SK-N-SH (cell line): ENCODE results near the gene TNPO2. TPM values are rescaled to one million over a fixed set of nuclear protein-coding genes. Genes with fewer than 3 reads are reported as not detected.
A peak's percentile ranks its signal among the peaks of the same experiment; 100 is the strongest.

Source experiments
- CTCF ChIA-PET: fragments of 300-600, 350-600 bp; formaldehyde crosslinking; extraction: SDS; loops from one replicate; lab custom pipeline; 2021; lab: Yijun Ruan, JAX
- POLR2A ChIA-PET: fragments of 350-600 bp; sonication (Branson Sonifier 250); formaldehyde crosslinking; extraction: SDS; loops from one replicate; lab custom pipeline; 2020; ENCODE audit warnings: antibody characterized with exemption, inconsistent platforms; lab: Yijun Ruan, JAX
- DNase-seq: peaks from one replicate; pipeline ENCODE4 v3.0.0; 2012
- H2AFZ ChIP-seq: fragments of 200-600 bp; sonication (generic); 2 replicates; pipeline ENCODE4 v1.8.1; 2016; ENCODE audit warnings: antibody characterized with exemption, mild to moderate bottlenecking, low read depth
- H3F3A ChIP-seq: fragments of 200-600 bp; sonication (generic); replicated peaks from 2 replicates; pipeline ENCODE3; 2016; ENCODE audit warnings: antibody characterized with exemption, mild to moderate bottlenecking; ENCODE audit not compliant: insufficient read depth
- H3K27ac ChIP-seq, 2 experiments: fragments of 200-500 bp in 1 of 2; fragments of 200-600 bp in 1 of 2; sonication (Bioruptor generic) in 1 of 2; sonication (generic), shearing (Covaris generic) in 1 of 2; 2 replicates each; pipeline versions ENCODE4 v1.5.1 to v1.6.1; 2014 to 2016; ENCODE audit warnings: low read depth in 2 of 2, inconsistent platforms in 1 of 2, low read length in 1 of 2, mild to moderate bottlenecking in 1 of 2, mixed read lengths in 1 of 2
- H3K27me3 ChIP-seq: fragments of 200-600 bp; sonication (generic), shearing (Covaris generic); 2 replicates; pipeline ENCODE4 v1.6.1; 2016; ENCODE audit warnings: mixed run types; ENCODE audit not compliant: insufficient read depth
- H3K36me3 ChIP-seq, 2 experiments: fragments of 200-500 bp in 1 of 2; fragments of 200-600 bp in 1 of 2; sonication (Bioruptor generic) in 1 of 2; sonication (generic) in 1 of 2; replicated peaks in 1 of 2; 2 replicates each; pipeline versions ENCODE3 to v1.5.1; 2014 to 2016; ENCODE audit warnings: low read length in 1 of 2, mild to moderate bottlenecking in 1 of 2; ENCODE audit not compliant: insufficient read depth in 2 of 2, control insufficient read depth in 1 of 2
- H3K4me1 ChIP-seq, 2 experiments: fragments of 200-500 bp in 1 of 2; fragments of 200-600 bp in 1 of 2; sonication (Bioruptor generic) in 1 of 2; sonication (generic), shearing (Covaris generic) in 1 of 2; 2 replicates each; pipeline versions ENCODE4 v1.5.1 to v1.6.1; 2014 to 2016; ENCODE audit warnings: low read depth in 1 of 2, low read length in 1 of 2, mixed run types in 1 of 2; ENCODE audit not compliant: insufficient read depth in 2 of 2, control insufficient read depth in 1 of 2
- H3K4me2 ChIP-seq: fragments of 200-600 bp; sonication (generic), shearing (Covaris generic); 2 replicates; pipeline ENCODE4 v1.6.1; 2017; ENCODE audit warnings: mixed run types
- H3K4me3 ChIP-seq, 2 experiments: fragments of 200-500 bp in 1 of 2; fragments of 200-600 bp in 1 of 2; sonication (Bioruptor generic) in 1 of 2; sonication (generic), shearing (Covaris generic) in 1 of 2; 2 replicates each; pipeline versions ENCODE4 v1.5.1 to v1.8.1; 2014 to 2016; ENCODE audit warnings: low read depth in 2 of 2, inconsistent platforms in 1 of 2, low read length in 1 of 2, mild to moderate bottlenecking in 1 of 2, mixed read lengths in 1 of 2, moderate library complexity in 1 of 2
- H3K79me2 ChIP-seq: fragments of 200-600 bp; sonication (generic); 2 replicates; pipeline ENCODE4 v1.8.1; 2017; ENCODE audit warnings: mild to moderate bottlenecking; ENCODE audit not compliant: insufficient read depth
- H3K9ac ChIP-seq: fragments of 200-600 bp; sonication (generic); 2 replicates; pipeline ENCODE4 v1.6.1; 2017; ENCODE audit warnings: mixed run types
- H3K9me2 ChIP-seq: fragments of 200-600 bp; sonication (generic); 2 replicates; pipeline ENCODE4 v1.6.1; 2017; ENCODE audit warnings: mixed run types
- H3K9me3 ChIP-seq: fragments of 200-600 bp; sonication (generic); 2 replicates; pipeline ENCODE4 v1.6.1; 2017; ENCODE audit warnings: mixed run types, mild to moderate bottlenecking, moderate library complexity
- H4K20me1 ChIP-seq: fragments of 200-600 bp; sonication (generic); 2 replicates; pipeline ENCODE4 v1.6.1; 2017; ENCODE audit warnings: mild to moderate bottlenecking, mixed run types; ENCODE audit not compliant: insufficient read depth
- FOSL2 ChIP-seq: IDR thresholded peaks from 2 replicates; pipeline ENCODE4 v1.4.0; 2012; ENCODE audit warnings: low read depth, mild to moderate bottlenecking, moderate library complexity, borderline replicate concordance
- FOXJ3 ChIP-seq: sonication (generic); formaldehyde crosslinking; IDR thresholded peaks from 2 replicates; pipeline ENCODE4 v1.5.1; 2020; ENCODE audit warnings: mild to moderate bottlenecking, missing genetic modification reagents
- FOXM1 ChIP-seq: IDR thresholded peaks from 2 replicates; pipeline ENCODE4 v1.4.0; 2012; ENCODE audit warnings: low read depth, mild to moderate bottlenecking
- MXI1 ChIP-seq: IDR thresholded peaks from 2 replicates; pipeline ENCODE4 v1.6.1; 2012; ENCODE audit warnings: mild to moderate bottlenecking, low read depth, low read length, improper control_type of control experiment
- RAD21 ChIP-seq: IDR thresholded peaks from 2 replicates; pipeline ENCODE4 v1.6.1; 2012; ENCODE audit warnings: mild to moderate bottlenecking, low read length
- RCOR1 ChIP-seq: fragments of 150-350 bp; IDR thresholded peaks from 2 replicates; pipeline ENCODE4 v1.6.1; 2017; ENCODE audit warnings: antibody characterized with exemption, low read length
- TCF12 ChIP-seq: IDR thresholded peaks from 2 replicates; pipeline ENCODE4 v1.4.0; 2012
- TEAD4 ChIP-seq: IDR thresholded peaks from 2 replicates; pipeline ENCODE4 v1.4.0; 2012; ENCODE audit warnings: mild to moderate bottlenecking, borderline replicate concordance; ENCODE audit not compliant: insufficient read depth
- YY1 ChIP-seq: IDR thresholded peaks from 2 replicates; pipeline ENCODE4 v1.4.0; 2012; ENCODE audit warnings: low read depth, mild to moderate bottlenecking
- WGBS: methylation state at CpG from one replicate; pipeline ENCODE4 v1.1.6; 2017; ENCODE audit warnings: low lambda C conversion rate; 5-methylcytosine and 5-hydroxymethylcytosine counted together
- polyA plus RNA-seq, 3 experiments: library from polyadenylated mRNA; depleted of rRNA; stranded (reverse); fragments of >200 nt; gene quantifications; 2 replicates each; pipeline ENCODE4 v1.2.3, GENCODE V29; 2012
- TF ChIP-seq, protein P1 (sequence below): IDR thresholded peaks from 2 replicates; pipeline ENCODE4 v1.4.0; 2012; ENCODE audit warnings: low read depth
- TF ChIP-seq, protein P2 (sequence below): IDR thresholded peaks from 2 replicates; pipeline ENCODE4 v1.4.0; 2012; ENCODE audit warnings: low read depth, borderline replicate concordance

TNPO2 gene
- polyA plus RNA-seq, 1 of the 3 experiments (the other 2 are of a cell fraction), result 82.4 TPM

DNA sequence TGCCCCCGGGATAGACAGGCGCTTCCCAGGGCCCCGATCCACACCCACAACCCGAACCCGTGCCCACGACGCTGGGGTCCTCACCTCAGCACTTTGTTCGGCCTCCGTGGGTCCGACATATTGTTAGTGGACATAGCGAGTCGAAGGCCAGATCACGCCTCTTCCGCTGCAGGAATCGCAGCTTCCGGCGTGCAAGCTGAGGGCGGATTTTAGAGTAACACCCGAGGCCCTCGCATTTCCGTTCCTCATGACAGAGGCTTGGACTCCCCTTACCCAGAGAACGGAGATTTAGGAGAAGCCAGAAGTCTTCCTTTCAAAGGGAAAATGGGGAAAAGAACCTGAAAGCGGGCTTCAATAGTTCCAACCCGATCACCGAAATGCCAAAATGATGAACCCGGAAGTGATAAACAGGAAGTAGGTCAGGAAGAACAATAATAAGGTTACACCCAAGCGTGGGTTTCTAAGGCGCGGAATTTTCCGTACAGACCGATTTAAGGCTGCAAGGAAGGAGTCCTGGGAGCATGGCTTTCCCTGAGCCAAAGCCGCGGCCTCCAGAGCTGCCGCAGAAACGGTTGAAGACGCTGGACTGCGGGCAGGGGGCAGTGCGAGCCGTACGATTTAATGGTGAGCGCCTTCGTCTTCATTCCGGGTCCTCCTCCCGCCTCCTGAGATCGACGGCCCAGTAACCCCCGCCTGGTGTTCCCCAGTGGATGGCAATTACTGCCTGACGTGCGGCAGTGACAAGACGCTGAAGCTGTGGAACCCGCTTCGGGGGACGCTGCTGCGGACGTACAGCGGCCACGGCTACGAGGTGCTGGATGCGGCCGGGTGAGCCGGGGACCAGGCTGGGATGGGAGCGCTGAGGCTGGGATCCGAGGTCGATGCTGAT lies 54.2 kb downstream of the TNPO2 start (continued):
- TF ChIP-seq FOXJ3 (CRISPR knock-in tag) (peak; percentile 14; the same call in 1 of the 2 replicates), FOXM1 (no peak)
- TF ChIP-seq, protein P1, sequence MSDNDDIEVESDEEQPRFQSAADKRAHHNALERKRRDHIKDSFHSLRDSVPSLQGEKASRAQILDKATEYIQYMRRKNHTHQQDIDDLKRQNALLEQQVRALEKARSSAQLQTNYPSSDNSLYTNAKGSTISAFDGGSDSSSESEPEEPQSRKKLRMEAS, result peak; percentile 74

DNA sequence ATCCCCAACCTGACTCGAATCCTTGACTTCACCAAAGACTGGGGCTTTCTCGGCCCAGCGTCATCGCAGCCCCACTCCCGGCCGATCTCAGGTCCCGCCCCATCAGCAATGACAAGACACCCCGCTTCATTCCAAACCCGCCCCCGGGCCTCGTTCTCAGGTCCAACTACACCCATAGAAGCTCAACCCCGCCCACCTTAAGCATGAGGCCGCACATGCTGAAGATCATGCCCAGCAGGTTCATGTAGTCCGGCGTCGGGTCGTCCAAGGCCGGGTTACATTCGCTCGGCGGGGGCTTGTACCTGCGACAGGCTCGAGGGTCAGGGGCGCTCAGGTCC lies 54.8 kb downstream of the TNPO2 start:
- Histone ChIP-seq H3K4me1 (peaks cover 5 to 35% of the 10 kb centered on the region in 2 experiments; a peak in 2 of 4 replicates), H3F3A (peaks cover 28% of the 10 kb centered on the region), H3K9me3 (no peaks in the 10 kb centered on the region), H3K4me3 (peak overlapping the region; percentile 80 to 85), H4K20me1 (no peaks in the 10 kb centered on the region), H3K9me2 (no peaks in the 10 kb centered on the region), H3K9ac (peak overlapping the region; percentile 76), H3K4me2 (peak overlapping the region; percentile 90), H3K79me2 (peaks cover 51% of the 10 kb centered on the region), H3K36me3 (peaks cover 13 to 15% of the 10 kb centered on the region in 2 experiments), H3K27me3 (no peaks in the 10 kb centered on the region), H3K27ac (peak overlapping the region; percentile 89 to 96), H2AFZ (peak overlapping the region; percentile 82; the same call in 1 of the 2 replicates)
- ChIA-PET CTCF (interaction anchor here (0.6 to 2.9 kb wide), 7 partner anchors 8 to 1375 kb away, joined by 3 to 13 read pairs (median 6); no protein-coding TSS in a partner anchor), POLR2A (interaction anchor here (0.6 to 1.7 kb wide), 4 partner anchors 9 to 1297 kb away, joined by 3 to 6 read pairs (median 4); partner anchors contain the start of genes DHPS, ZNF490 and ZNF791)
- WGBS, result 7% methylated on average over 8 of the region's 24 CpGs
- peak; percentile 61 for DNase-seq
- TF ChIP-seq, protein P2, sequence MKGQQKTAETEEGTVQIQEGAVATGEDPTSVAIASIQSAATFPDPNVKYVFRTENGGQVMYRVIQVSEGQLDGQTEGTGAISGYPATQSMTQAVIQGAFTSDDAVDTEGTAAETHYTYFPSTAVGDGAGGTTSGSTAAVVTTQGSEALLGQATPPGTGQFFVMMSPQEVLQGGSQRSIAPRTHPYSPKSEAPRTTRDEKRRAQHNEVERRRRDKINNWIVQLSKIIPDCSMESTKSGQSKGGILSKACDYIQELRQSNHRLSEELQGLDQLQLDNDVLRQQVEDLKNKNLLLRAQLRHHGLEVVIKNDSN, result no peak
- no peak for TF ChIP-seq FOSL2
- TF ChIP-seq YY1, result no peak
- TF ChIP-seq RCOR1, result no peak
- TF ChIP-seq RAD21, result no peak

DNA sequence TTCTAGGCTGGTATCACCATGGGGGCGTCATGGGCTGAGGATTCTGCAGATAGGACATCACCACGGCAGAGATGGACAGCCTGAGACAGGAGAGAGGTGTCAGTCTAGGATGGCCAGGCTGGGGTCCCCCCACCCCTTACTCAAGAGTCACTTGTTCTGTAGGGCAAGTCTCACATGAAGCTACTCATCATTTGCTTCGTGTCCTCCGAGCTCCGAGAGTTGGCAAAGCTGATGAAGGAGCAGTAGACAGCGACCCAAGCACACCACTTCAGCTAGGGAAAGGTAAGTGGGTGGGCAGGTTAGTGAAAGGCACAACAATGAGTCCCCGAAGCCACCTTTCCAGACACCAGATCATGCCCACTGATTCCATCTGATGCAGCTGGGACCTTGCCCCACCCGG lies 55.4 kb downstream of the TNPO2 start:
- Histone ChIP-seq H2AFZ (no peak overlapping the region), H3K79me2 (peaks cover 51% of the 10 kb centered on the region), H3K9me2 (no peaks in the 10 kb centered on the region), H3K27ac (peak overlapping the region in 1 of 2 experiments; percentile 89; a peak in 1 of 4 replicates), H3K4me1 (peaks cover 5 to 35% of the 10 kb centered on the region in 2 experiments; a peak in 2 of 4 replicates), H4K20me1 (no peaks in the 10 kb centered on the region), H3K9ac (peak overlapping the region; percentile 76), H3F3A (peaks cover 28% of the 10 kb centered on the region), H3K36me3 (peaks cover 14 to 17% of the 10 kb centered on the region in 2 experiments), H3K4me3 (peak overlapping the region; percentile 80 to 85)
- DNase-seq, result no peak
- 57% methylated on average over 6 of the region's 8 CpGs for WGBS
- CTCF ChIA-PET, result interaction anchor here (0.6 to 3.1 kb wide), 6 partner anchors 9 to 1375 kb away, joined by 3 to 13 read pairs (median 6); no protein-coding TSS in a partner anchor
- TF ChIP-seq MXI1 (no peak), TCF12 (no peak), TEAD4 (no peak), RCOR1 (no peak)
- TF ChIP-seq, all 33 proteins: peak for 0
- peak overlapping the region; percentile 90 for H3K4me2 ChIP-seq
- H3K27me3 ChIP-seq, result no peaks in the 10 kb centered on the region
- POLR2A ChIA-PET, result interaction anchor here (0.6 to 1.7 kb wide), 4 partner anchors 10 to 1296 kb away, joined by 3 to 6 read pairs (median 4); partner anchors contain the start of gene DHPS
- no peaks in the 10 kb centered on the region for H3K9me3 ChIP-seq
